Vein endothelial cell (primary cell): ENCODE results near the gene ACLY. TPM values are rescaled to one million over a fixed set of nuclear protein-coding genes. Genes with fewer than 3 reads are reported as not detected.

ENCODE experiments used
- small RNA-seq: library from RNA; depleted of rRNA; stranded (forward); fragments of <200 nt; gene quantifications from one replicate; pipeline ENCODE3, GENCODE V24; 2012
- total RNA-seq: library from RNA; depleted of rRNA; stranded (reverse); fragments of >200 nt; gene quantifications from 2 replicates; pipeline ENCODE4 v1.2.3, GENCODE V29; 2012

ACLY gene
- 255 and 317 TPM in 2 replicates for total RNA-seq

DNA sequence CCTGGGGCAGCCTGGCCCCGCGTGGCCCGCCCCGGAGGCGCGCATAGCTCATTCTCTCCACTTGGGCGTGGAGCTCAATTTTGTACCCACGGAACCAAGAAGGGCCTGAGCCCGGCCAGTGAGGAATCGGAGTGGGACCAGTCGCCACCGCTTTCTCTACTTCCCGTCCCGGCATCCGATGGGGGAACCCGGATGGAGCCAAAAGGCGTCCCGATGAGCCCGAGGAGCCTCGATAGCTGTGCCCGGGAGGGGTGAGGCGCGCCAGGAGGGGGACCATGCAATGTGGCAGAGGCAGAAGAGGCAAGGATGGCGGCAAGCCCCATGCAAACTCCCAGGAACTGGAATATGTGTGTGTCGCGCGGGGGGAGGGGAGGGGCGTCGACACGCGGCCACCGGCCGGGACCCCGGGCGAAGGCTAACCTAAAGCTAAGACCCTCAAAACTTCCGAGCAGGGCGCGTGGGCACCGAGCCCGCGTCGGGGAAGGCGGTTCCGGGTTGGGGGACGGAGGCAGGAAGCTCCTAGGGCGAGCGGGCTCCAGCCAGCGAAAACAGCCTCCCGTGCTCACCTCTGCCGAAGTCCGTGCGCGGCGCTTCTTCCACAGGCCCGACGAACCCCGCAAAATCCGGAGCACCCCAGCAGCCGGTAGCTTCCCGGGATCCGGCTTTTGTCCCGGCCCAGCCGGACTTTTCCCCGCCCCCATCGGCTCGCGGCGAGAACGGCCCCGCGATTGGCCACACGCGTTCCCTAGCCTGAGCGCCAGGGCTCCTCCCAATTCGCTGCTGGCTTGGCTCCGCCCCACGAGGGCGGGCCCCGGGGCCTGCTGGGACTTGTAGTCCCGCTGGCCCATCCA lies at the start of gene ACLY:
Gene ACLY (minus strand): TSS at position 638 of the 851 bp plus-strand sequence. CDS start 5,078 bp downstream, outside the sequence.

GRCh38 chr17:41966463-41967140 lies 47.9 kb upstream of the ACLY start, which contains the start of gene CNP:
Gene CNP (plus strand): TSS chr17:41966795. CDS start chr17:41966885, 90 bp downstream.

DNA sequence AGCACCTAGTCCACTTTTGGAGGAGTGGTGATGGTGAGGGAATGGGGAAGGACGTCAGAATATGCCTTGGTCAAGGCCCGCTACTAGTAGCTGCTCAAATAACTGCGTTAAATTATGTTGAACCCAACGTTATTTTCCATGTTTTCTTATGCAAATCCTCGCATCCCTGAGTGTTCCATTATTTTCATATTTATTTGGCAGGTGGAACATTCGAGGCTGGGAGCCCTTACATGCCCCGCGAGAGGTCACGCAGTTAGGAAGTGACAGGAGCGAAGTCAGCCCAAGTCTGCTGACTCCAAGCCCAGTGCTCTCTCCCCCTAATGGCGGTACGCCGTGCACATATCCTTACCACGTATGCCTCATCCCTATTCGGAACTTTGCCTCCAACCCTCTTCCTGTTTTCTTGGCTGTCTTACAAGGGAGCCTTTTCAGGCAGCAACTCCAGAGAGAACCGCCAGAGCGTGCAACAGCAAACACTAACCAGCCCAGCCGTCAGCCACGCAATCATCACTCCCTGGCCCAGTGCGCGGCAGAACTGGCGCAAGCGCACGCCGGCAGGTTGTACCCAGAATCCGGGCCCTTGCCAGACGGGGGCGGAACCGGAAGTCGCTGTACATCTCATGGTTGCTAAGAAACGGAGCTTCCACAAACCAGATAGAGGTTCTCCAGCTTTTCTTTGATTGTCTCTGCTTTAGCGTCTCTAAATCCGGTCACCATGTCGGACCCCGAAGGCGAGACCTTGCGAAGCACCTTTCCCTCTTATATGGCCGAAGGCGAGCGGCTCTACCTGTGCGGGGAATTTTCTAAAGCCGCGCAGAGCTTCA lies 11.5 kb upstream of the ACLY start, which contains the start of gene ODAD4:
Gene ODAD4 (plus strand): TSS at position 609 of the 824 bp plus-strand sequence. CDS start 107 bp downstream, at position 716.

GRCh38 chr17:41864836-41865595 lies 53.7 kb downstream of the ACLY start, which contains the start of gene KLHL11:
Gene KLHL11 (minus strand): TSS chr17:41865423. CDS start chr17:41865370, 53 bp downstream.

GRCh38 chr17:41837761-41838538 lies 80.8 kb downstream of the ACLY start, which contains the start of gene KLHL10:
Gene KLHL10 (plus strand): TSS chr17:41837825. CDS start chr17:41837933, 108 bp downstream.

DNA sequence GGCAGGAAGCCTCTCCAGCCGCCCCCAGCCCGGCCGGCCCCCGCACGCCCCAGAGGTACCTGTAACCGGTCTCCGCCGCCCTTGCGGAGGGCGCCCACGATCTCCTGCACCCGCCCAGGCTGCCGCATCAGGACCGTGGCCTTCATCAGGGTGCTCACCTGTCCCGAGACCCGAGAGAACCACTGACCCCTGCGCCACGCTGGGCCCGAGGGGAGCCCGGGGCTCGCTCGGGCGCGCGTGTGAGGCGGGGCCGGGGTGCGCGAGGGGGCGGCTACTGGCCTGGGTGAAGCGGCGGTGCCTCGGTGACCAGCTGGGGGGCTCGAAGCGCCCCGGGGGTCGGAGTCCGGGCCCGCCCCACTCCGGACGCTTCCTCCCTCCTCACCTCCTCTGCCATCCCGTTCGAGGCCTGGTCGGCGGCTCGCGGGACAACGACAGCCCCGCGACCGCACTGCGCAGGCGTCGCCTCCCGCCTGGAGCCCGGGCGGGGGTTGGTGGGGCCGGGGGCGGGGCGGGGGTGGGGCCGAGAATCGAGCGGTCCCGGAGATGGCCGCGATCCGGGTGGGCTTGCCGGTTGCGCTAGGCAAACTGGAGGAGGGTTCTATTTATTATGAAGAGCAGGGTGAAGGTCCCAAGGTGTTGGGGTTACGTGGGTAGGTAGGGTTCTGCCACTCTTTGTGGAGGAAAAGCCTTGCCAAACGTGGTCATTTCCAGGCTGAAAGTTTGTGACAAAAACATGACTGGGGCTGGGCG lies 82.8 kb downstream of the ACLY start, which contains the start of gene NT5C3B:
Gene NT5C3B (minus strand): TSS at position 433 of the 750 bp plus-strand sequence. CDS start 39 bp downstream, at position 394.

Small RNA genes within 50 kb of the gene (small RNA-seq; reads per million reads assigned to genes)
- not detected for gene AC125257.2

Other genes starting within 250 kb of the ACLY start
- 67.3 and 85.7 TPM in 2 replicates for gene EIF1, start 230.1 kb downstream of the ACLY start, total RNA-seq
- gene GAST, start 206.6 kb downstream of the ACLY start, total RNA-seq: not detected in 2 replicates
- under 0.01 and 0.29 TPM in 2 replicates for gene HAP1, start 184.3 kb downstream of the ACLY start, total RNA-seq
- gene JUP, start 132.2 kb downstream of the ACLY start, total RNA-seq: 258 and 336 TPM in 2 replicates
- gene P3H4, start 107.0 kb downstream of the ACLY start, total RNA-seq: 42.4 and 69.2 TPM in 2 replicates
- 140 and 194 TPM in 2 replicates for gene FKBP10, start 105.9 kb downstream of the ACLY start, total RNA-seq
- 70.6 and 93.2 TPM in 2 replicates for gene NT5C3B, start 82.7 kb downstream of the ACLY start, total RNA-seq
- gene KLHL10, start 81.1 kb downstream of the ACLY start, total RNA-seq: not detected in 2 replicates
- 29.8 and 32.7 TPM in 2 replicates for gene KLHL11, start 53.5 kb downstream of the ACLY start, total RNA-seq
- 0.33 and 0.38 TPM in 2 replicates for gene ODAD4, start 11.7 kb upstream of the ACLY start, total RNA-seq
- gene CNP, start 47.8 kb upstream of the ACLY start, total RNA-seq: 67.6 and 77.7 TPM in 2 replicates
- gene DNAJC7, start 98.5 kb upstream of the ACLY start, total RNA-seq: 74.8 and 84.3 TPM in 2 replicates
- gene NKIRAS2, start 101.1 kb upstream of the ACLY start, total RNA-seq: 75.2 and 84.6 TPM in 2 replicates
- 0.29 and 0.33 TPM in 2 replicates for gene C17orf113, start 131.7 kb upstream of the ACLY start, total RNA-seq
- gene ZNF385C, start 179.5 kb upstream of the ACLY start, total RNA-seq: not detected in 2 replicates
- gene DHX58, start 193.8 kb upstream of the ACLY start, total RNA-seq: 2.6 and 3.4 TPM in 2 replicates
- 15.5 and 16.0 TPM in 2 replicates for gene KAT2A, start 202.4 kb upstream of the ACLY start, total RNA-seq
- gene HSPB9, start 203.9 kb upstream of the ACLY start, total RNA-seq: not detected in 2 replicates
- 187 and 210 TPM in 2 replicates for gene RAB5C, start 236.0 kb upstream of the ACLY start, total RNA-seq